Gastrocnemius medialis (tissue), 4 donors: Measurements from ENCODE around the gene GABBR2.

Source experiments
- CTCF ChIP-seq, 5 experiments: fragments of 450-650 bp in 3 of 5; fragments of 200-600 bp in 2 of 5; sonication (generic) in 2 of 5; IDR thresholded peaks in 4 of 5; conservative IDR thresholded peaks in 1 of 5; 1 replicate in 4 of 5; 2 replicates in 1 of 5; pipeline ENCODE4 v1.5.1; 2016 to 2019; ENCODE audit warnings: antibody characterized with exemption in 5 of 5, mild to moderate bottlenecking in 3 of 5, moderate library complexity in 3 of 5
- POLR2A ChIP-seq, 2 donors: fragments of 450-650 bp; IDR thresholded peaks; one replicate each; pipeline ENCODE4 v1.6.1; 2017; ENCODE audit warnings: antibody characterized with exemption in 2 of 2, mild to moderate bottlenecking in 2 of 2, moderate library complexity in 2 of 2

- TF ChIP-seq CTCF (IDR thresholded peaks at IDR 0.05 in 4 of 5, conservative IDR thresholded peaks at IDR 0.05 in 1 of 5) (no peak), POLR2A (IDR thresholded peaks at IDR 0.05) (no peak)
These were observed 252.6 kb downstream of the GABBR2 start for GRCh38 chr9:98456156-98456613.
